ENCODE measurements around the gene ACSF3.

The ACSF3 gene

DNA sequence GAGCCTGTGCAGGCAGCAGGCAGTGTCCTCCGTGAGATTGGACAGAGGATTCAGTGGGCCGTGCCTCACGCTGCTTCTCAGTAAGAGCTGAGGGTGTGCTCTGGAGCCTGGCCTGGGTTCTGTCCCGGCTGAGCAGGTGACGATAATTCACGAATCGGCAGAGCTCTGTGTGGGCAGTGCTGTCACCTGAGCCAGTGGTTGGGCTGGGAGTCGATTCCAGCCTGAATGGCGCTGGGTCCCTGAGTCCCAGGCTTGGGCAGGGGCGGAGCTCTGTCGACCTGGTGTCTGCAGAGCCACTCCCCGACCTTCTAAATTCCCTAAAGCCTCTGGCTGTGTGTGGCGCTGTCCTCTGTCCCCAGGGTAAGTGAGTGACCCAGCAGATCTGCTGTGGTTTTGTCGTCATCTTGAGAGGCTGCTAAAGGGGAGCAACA is 8.4 kb downstream of the ACSF3 start:
- Mint-ChIP-seq H3K36me3 (ENCODE audit: low read depth) (peaks cover 35% of the 10 kb centered on the region), H3K9me3 (no peaks in the 10 kb centered on the region), H3K27ac (no peak overlapping the region), H3K4me3 (no peak overlapping the region), H3K4me1 (peaks cover 40% of the 10 kb centered on the region), H3K27me3 (no peaks in the 10 kb centered on the region)
- ATAC-seq: no peak
- DNase-seq: no peak

DNA sequence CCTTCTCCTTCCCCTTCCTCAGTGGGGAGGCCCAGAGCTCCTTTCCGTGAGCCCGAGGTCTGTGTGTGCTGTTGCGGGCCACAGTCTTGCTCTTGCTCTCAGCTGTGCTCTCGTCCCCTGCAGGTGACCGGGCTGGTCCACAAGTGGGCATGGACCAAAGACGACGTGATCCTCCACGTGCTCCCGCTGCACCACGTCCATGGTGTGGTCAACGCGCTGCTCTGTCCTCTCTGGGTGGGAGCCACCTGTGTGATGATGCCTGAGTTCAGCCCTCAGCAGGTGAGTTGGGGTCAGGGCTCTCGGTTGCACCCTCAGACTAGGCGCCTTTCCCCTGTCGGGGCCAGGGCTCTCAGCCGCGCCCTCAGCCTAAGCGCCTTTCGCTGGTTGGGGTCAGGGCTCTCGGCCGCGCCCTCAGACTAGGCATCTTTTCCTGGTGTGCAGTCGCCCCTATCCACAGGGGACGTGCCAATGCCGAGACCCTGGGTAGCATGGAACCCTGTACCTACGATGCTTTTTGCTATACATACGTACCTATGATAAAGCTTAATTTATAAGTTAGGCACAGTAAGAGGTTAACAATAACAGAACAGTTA is 8.9 kb downstream of the ACSF3 start:
- DNase-seq: no peak
- Mint-ChIP-seq H3K36me3 (ENCODE audit: low read depth) (peaks cover 38% of the 10 kb centered on the region), H3K27ac (no peak overlapping the region), H3K27me3 (no peaks in the 10 kb centered on the region), H3K4me3 (no peak overlapping the region), H3K4me1 (peaks cover 35% of the 10 kb centered on the region), H3K9me3 (no peaks in the 10 kb centered on the region)
- ATAC-seq: no peak

DNA sequence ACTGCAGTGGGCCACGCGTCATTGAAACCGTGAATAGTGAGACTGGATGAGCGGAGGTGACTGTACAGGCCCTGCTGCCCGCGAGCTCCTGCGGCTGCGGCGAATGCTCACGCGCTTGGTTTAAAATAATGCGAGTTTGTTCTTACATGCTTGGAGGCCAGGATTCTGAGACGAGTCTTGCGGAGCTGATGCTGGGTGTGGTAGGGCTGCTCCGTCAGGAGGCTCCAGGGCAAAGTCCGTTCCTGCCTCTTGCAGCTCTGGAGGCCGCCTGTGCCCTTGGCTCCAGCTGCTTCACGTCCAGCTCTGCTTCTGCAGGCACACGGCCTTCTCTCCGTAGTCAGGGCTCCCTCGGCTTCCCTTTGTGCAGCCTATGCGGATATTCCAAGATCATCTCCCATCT is 9.5 kb downstream of the ACSF3 start:
- H3K36me3 Mint-ChIP-seq (ENCODE audit: low read depth): peaks cover 37% of the 10 kb centered on the region
- no peaks in the 10 kb centered on the region for H3K27me3 Mint-ChIP-seq
- H3K4me3 Mint-ChIP-seq: no peak overlapping the region
- H3K27ac Mint-ChIP-seq: no peak overlapping the region
- H3K9me3 Mint-ChIP-seq: no peaks in the 10 kb centered on the region
- DNase-seq (no peak), ATAC-seq (no peak)
- peaks cover 29% of the 10 kb centered on the region for H3K4me1 Mint-ChIP-seq

DNA sequence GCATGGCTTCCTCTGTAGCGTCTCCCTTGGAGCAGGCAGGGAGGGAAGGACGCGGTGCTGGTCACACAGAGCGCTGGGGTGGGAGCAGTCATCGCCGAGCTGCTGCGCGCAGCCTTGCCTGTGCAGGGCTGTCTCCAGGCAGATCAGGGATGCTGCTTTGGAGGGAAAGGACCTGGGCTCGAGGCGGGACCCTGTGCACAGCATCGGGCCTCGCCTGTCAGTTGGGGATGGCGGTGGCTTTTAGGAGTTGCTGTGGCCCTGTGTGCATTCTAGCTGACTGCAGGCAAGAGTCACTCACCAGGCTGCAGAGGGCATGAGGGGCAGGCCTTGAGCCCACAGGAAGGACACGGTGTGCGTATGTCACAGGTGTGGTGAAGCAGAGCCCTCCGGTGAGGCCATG is 10.1 kb downstream of the ACSF3 start:
- no peak for DNase-seq

DNA sequence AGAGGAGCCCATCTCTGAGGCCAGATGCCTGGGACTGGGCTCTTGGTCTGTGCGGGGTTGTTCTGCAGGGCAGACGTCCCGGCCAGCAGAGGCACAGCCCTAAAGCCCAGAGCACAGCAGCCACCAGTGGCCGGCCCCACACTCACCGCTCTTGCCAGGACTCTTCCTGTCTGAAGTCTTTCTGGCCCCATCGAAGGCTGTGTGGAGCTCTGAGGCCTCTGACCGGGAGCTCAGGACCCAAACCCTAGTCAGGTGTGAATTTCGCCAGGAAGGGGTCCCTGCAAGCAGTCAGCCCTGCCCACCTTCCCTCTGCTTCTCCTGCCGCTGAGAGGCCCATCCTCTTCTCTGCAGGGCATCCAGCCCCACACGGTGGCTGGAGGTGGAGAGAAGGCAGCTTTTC is 10.7 kb downstream of the ACSF3 start:
- no peaks in the 10 kb centered on the region for H3K9me3 Mint-ChIP-seq
- no peak overlapping the region for H3K27ac Mint-ChIP-seq
- ATAC-seq: no peak
- peaks cover 19% of the 10 kb centered on the region for H3K4me1 Mint-ChIP-seq
- no peak for DNase-seq
- H3K36me3 Mint-ChIP-seq (ENCODE audit: low read depth): peaks cover 37% of the 10 kb centered on the region
- H3K27me3 Mint-ChIP-seq: no peaks in the 10 kb centered on the region
- no peak overlapping the region for H3K4me3 Mint-ChIP-seq

More for the DNA sequence above, 10.1 kb downstream of the ACSF3 start:
- Mint-ChIP-seq H3K4me1 (peaks cover 23% of the 10 kb centered on the region), H3K27me3 (no peaks in the 10 kb centered on the region), H3K27ac (no peak overlapping the region), H3K4me3 (no peak overlapping the region), H3K36me3 (ENCODE audit: low read depth) (peaks cover 37% of the 10 kb centered on the region), H3K9me3 (no peaks in the 10 kb centered on the region)
- ATAC-seq: no peak

DNA sequence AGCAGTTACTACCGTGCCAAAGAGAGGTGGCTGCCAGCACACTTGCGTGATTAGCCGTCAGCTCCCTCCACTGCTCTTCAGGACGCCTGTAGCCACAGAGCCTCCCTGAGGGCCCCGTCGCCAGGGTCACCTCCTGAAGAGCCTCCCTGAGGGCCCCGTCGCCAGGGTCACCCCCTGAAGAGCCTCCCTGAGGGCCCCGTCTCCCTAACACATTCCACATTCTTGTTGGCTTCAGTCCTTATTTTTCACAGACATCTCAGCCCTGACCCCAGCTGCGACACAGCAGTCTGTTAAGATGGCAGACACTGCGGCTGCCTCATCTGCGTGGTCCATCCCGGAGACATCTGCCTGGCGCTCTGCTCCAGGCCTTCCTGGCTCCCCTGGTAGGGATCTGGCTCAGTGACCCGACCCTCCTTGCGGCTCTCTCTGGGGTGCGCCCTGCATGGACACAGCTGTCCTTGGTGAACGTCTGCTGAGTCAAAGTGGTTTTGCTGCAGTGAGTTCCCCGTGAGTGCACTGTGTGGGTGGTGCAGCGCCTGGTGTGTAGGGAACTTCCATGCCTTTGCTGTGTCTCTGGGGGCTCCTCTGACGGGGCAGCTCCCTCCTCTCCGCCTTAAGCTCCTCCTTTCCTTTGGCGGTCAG is 11.4 kb downstream of the ACSF3 start:
- DNase-seq: no peak
- no peaks in the 10 kb centered on the region for H3K27me3 Mint-ChIP-seq
- H3K36me3 Mint-ChIP-seq (ENCODE audit: low read depth): peaks cover 37% of the 10 kb centered on the region
- H3K4me3 Mint-ChIP-seq: no peak overlapping the region
- no peak overlapping the region for H3K27ac Mint-ChIP-seq
- no peaks in the 10 kb centered on the region for H3K9me3 Mint-ChIP-seq
- ATAC-seq: peak; percentile 21
- H3K4me1 Mint-ChIP-seq: peaks cover 12% of the 10 kb centered on the region

DNA sequence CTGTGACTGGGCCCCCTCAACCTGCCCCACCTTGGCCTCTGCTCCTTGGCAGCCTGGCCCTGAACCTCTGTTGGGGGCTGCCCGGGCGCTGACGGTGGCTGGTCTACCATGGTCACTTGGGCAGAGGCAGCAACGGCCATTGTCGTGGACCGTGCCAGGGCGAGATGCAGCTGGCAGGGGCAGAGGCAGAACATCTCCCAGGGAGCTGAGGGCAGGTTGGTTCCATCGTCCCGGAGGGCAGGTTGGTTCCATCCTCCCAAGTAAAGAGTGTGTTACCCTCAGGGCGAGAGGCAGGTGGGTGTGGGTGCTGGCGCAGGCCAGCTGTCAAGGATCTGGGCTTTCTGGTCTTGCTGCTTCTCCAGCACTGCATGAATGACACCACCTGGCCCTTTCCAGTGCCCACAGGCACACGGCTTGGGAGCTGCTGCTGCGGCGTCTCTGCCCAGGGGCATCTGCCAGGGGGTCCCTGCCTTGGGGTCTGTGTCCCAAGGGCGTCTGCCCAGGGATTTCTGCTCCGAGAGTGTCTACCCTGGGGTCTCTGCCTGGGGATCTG is 12.0 kb downstream of the ACSF3 start:
- H3K9me3 Mint-ChIP-seq: no peaks in the 10 kb centered on the region
- no peak overlapping the region for H3K27ac Mint-ChIP-seq
- no peaks in the 10 kb centered on the region for H3K27me3 Mint-ChIP-seq
- peaks cover 35% of the 10 kb centered on the region for H3K36me3 Mint-ChIP-seq (ENCODE audit: low read depth)
- DNase-seq (no peak), ATAC-seq (no peak)
- no peak overlapping the region for H3K4me3 Mint-ChIP-seq
- peaks cover 8% of the 10 kb centered on the region for H3K4me1 Mint-ChIP-seq

DNA sequence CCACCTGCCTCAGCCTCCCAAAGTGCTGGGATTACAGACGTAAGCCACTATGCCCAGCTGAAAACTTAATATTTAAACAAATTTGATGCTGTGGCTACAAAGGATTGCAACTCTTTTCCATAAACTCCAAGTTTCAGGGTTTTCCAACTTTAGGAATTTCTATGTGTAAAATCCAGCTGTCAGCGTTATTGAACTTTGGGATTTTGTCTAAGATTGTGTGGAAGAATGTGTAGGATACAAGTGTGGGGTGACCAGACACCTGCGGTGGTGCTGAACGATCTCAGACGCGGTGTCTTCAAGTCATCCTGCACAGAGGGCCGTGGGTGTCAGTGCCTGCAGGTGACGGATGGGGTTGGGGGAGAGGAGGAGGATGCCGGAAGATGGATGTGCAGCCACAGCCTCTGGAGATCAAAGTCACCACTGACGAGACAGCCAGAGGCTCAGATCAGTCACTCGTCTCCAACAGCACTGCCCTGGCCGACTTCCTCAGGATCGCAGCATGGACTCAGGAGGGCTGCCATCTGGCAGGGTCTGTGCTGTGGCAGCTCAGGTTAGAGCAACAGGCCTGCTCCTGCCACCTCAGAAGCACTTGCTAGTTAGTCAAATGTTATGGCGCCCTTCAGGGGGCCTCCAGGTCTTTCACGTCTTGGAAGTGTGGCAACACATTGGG is 13.0 kb downstream of the ACSF3 start:
- H3K4me1 Mint-ChIP-seq: peaks cover under 1% of the 10 kb centered on the region
- peaks cover 29% of the 10 kb centered on the region for H3K36me3 Mint-ChIP-seq (ENCODE audit: low read depth)
- no peaks in the 10 kb centered on the region for H3K27me3 Mint-ChIP-seq
- no peak overlapping the region for H3K27ac Mint-ChIP-seq
- no peak overlapping the region for H3K4me3 Mint-ChIP-seq
- ATAC-seq (no peak), DNase-seq (no peak)
- no peaks in the 10 kb centered on the region for H3K9me3 Mint-ChIP-seq

DNA sequence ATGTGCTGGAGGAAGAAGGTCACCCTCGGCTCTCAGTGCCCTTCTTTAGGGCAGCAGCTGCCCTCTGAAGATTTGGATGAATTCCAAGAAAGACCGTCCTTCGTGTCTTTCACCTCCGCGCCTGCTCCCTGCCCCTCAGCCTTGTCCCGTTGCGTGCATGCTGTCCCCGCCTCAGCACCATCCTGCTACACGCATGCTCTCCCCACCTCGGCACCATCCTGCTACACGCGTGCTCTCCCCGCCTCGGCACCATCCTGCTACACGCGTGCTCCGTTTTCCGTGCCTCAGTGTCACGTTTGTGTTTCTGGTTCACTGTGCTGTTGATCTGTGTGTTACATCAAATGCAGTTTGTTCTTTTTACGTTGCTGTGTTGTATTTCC is 13.5 kb downstream of the ACSF3 start:
- Mint-ChIP-seq H3K27me3 (no peaks in the 10 kb centered on the region), H3K27ac (no peak overlapping the region), H3K36me3 (ENCODE audit: low read depth) (peaks cover 28% of the 10 kb centered on the region), H3K4me3 (no peak overlapping the region), H3K4me1 (no peaks in the 10 kb centered on the region), H3K9me3 (no peaks in the 10 kb centered on the region)
- ATAC-seq (no peak), DNase-seq (no peak)

DNA sequence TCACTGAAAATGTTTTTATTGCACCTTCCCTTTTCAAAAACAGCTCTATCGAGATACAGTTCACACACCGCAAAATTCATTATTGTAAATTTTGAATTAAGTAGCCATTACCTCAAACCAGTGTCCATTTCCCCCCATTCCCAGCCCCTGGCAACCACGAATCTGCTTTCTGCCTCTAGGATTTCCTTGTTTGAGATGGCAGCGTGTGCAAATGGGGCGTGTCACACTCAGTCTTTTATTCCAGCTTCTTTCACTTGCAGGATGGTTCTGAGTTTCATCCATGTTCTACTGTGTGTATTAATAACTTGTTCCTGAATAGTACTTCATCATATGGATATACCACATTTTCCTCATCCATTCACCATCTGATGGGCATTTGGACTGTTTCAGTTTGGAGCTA is 14.8 kb downstream of the ACSF3 start:
- no peak for ATAC-seq
- Mint-ChIP-seq H3K27me3 (no peaks in the 10 kb centered on the region), H3K4me1 (no peaks in the 10 kb centered on the region), H3K36me3 (ENCODE audit: low read depth) (peaks cover 18% of the 10 kb centered on the region), H3K9me3 (no peaks in the 10 kb centered on the region), H3K27ac (no peak overlapping the region), H3K4me3 (no peak overlapping the region)
- no peak for DNase-seq

DNA sequence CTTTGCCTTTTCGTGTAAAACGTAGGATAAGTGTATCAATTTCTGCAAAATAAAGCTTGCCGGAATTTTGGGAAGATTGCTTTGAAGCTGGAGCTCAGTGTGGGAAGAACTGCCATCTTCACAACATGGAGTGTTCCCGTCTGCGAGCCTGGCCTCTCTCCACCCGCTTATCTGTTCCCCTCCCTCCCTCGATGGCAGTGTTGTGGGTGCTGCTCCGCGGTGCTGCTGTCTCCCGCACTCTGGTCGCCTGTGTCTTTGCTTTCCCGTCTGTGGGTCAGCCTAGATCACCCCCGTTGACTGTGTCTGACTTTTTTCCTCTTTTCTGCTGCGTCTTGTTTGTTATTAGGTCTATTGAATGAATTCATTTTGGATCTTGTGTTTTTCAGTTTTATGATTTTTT is 17.0 kb downstream of the ACSF3 start:
- H3K27me3 Mint-ChIP-seq: no peaks in the 10 kb centered on the region
- H3K9me3 Mint-ChIP-seq: no peaks in the 10 kb centered on the region
- peaks cover 20% of the 10 kb centered on the region for H3K4me1 Mint-ChIP-seq
- DNase-seq: no peak
- H3K4me3 Mint-ChIP-seq: no peak overlapping the region
- no peak for ATAC-seq
- peaks cover 22% of the 10 kb centered on the region for H3K36me3 Mint-ChIP-seq (ENCODE audit: low read depth)
- H3K27ac Mint-ChIP-seq: no peak overlapping the region

DNA sequence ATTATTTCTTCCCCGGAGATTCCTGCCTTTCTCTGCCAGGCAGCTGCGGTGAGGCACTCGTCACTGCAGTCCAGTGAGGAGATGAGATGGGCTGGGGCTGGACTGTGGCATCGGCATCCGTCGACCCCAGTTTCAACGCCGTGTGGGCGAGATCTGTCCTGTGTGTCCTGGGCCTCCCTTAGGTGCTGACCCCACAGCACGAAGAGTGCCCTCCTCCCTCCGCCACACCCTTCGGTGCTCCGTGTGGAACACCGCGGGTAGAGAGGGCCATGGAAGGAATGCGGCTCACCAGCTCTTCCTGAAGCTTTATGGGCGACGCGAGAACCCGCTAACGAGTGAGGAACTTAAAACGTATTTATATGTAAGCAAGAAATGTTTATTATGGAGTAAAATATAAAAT is 17.6 kb downstream of the ACSF3 start:
- Mint-ChIP-seq H3K27ac (no peak overlapping the region), H3K36me3 (ENCODE audit: low read depth) (peaks cover 20% of the 10 kb centered on the region), H3K9me3 (no peaks in the 10 kb centered on the region), H3K4me1 (peaks cover 26% of the 10 kb centered on the region), H3K4me3 (no peak overlapping the region), H3K27me3 (no peaks in the 10 kb centered on the region)
- DNase-seq (no peak), ATAC-seq (no peak)

DNA sequence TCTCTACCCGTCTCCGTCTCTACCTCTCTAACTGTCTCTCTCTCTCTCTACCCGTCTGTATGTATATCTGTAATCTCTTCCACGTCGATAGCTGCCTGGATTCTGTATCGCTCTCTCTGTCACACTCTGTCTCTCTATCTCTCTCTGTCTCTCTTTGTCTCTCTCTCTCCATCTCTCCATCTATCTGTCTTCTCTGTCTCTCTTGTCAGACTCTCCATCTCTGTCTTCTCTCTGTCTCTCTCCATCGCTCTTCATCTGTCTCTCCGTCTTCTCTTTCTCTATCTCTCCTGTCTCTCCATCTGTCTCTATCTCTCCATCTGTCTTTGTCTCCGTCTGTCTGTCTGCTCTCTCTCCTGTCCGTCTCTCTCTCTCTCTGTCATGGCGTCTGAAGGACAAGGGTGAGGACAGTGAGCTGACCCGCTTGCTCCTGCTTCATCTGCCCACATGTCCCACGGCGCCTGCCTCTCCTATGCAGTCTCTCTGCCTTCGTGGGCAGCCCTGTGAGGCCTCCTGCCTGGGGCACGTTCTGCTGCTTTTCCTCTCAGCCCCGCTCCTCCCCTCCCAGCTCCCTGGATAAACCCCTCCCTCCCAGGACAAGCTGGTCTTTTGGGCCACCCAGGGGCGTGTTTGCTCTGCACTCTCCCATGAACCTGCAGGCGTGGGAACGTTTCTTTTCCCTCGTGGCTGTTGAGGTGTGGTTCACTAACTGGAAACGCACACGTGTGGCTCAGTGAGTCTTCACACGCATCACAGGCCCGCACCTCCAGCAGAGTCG is 18.9 kb downstream of the ACSF3 start:
- H3K36me3 Mint-ChIP-seq (ENCODE audit: low read depth): peaks cover 19% of the 10 kb centered on the region
- H3K9me3 Mint-ChIP-seq: no peaks in the 10 kb centered on the region
- no peak overlapping the region for H3K27ac Mint-ChIP-seq
- H3K4me3 Mint-ChIP-seq: no peak overlapping the region
- DNase-seq: no peak
- no peaks in the 10 kb centered on the region for H3K27me3 Mint-ChIP-seq
- ATAC-seq: no peak
- peaks cover 26% of the 10 kb centered on the region for H3K4me1 Mint-ChIP-seq

DNA sequence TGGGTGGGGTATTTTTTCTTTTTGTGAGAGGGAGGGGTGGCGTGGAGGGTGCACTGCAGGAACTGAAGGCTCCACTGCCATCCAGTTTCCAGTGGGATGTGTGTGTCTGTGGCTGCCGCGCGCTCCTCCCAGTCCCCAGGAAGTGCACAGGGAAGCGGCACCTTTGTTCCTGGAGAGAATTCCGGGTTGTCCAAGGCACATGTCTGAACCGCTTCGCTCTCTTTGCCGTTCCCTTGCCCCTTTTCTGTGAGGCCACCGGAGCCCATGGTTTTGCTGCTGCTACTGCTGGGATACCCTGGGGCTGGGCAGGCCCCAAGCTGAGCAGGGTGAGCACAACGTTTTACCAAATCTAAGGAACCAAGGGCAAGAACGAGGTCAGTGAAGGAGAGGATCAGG is 19.5 kb downstream of the ACSF3 start:
- Mint-ChIP-seq H3K27ac (no peak overlapping the region), H3K27me3 (no peaks in the 10 kb centered on the region), H3K9me3 (no peaks in the 10 kb centered on the region), H3K4me1 (peaks cover 26% of the 10 kb centered on the region), H3K4me3 (no peak overlapping the region), H3K36me3 (ENCODE audit: low read depth) (peaks cover 15% of the 10 kb centered on the region)
- ATAC-seq (no peak), DNase-seq (no peak)
